ENCODE results near the gene DUSP6. TPM values are rescaled to one million over a fixed set of nuclear protein-coding genes. Genes with fewer than 3 reads are reported as not detected.

Gene DUSP6
- total and polyA plus RNA-seq, 2 donors (not counting 1 experiment from before 2014, with no cell fraction given) = 7.0 to 50.0 TPM

DNA sequence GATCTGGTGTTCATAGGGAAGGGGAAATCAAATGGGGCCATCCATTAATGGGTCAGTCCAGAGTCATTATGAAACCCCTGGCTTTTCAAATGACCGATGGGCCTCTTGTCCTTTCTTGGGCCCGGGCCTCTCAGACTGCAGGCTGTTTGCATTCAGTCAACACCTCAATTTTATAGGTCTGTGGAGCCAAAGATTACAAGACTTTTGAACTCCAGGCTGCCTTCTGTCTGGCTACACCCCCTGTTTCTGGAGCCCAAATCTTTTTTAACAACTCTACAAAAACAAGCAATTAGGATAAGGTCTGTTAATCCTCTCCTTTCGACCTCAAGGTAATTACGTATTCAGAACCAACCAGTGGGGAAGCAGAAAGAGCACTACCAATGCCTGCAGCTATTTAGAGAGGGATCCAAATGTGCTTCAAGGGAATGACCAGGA lies 35.6 kb downstream of the DUSP6 start:
- TF ChIP-seq, protein P1, sequence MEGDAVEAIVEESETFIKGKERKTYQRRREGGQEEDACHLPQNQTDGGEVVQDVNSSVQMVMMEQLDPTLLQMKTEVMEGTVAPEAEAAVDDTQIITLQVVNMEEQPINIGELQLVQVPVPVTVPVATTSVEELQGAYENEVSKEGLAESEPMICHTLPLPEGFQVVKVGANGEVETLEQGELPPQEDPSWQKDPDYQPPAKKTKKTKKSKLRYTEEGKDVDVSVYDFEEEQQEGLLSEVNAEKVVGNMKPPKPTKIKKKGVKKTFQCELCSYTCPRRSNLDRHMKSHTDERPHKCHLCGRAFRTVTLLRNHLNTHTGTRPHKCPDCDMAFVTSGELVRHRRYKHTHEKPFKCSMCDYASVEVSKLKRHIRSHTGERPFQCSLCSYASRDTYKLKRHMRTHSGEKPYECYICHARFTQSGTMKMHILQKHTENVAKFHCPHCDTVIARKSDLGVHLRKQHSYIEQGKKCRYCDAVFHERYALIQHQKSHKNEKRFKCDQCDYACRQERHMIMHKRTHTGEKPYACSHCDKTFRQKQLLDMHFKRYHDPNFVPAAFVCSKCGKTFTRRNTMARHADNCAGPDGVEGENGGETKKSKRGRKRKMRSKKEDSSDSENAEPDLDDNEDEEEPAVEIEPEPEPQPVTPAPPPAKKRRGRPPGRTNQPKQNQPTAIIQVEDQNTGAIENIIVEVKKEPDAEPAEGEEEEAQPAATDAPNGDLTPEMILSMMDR (conservative IDR thresholded peaks at IDR 0.05 in 1 of 2, IDR thresholded peaks at IDR 0.05 in 1 of 2; ENCODE audit: low read depth in 1 of 2, low read length in 2 of 2) = no peak
- TF ChIP-seq EZH2 (IDR thresholded peaks at IDR 0.05; ENCODE audit: low read length, missing control alignments) = no peak
- DNase-seq (ENCODE audit: low read depth in 2 of 2) = no peak
- Histone ChIP-seq H3K27ac (ENCODE audit: insufficient read depth, low read length) (no peak overlapping the region), H3K9me3 (ENCODE audit: control insufficient read depth, insufficient read depth, low read depth, low read length) (no peaks in the 10 kb centered on the region), H3K9ac (ENCODE audit: insufficient read depth, low read length) (no peak overlapping the region), H4K20me1 (ENCODE audit: control insufficient read depth, extremely low read depth, insufficient read depth, low read length) (no peaks in the 10 kb centered on the region), H3K36me3 (ENCODE audit: control insufficient read depth, insufficient read depth, low read length) (no peaks in the 10 kb centered on the region), H3K79me2 (ENCODE audit: control insufficient read depth, insufficient read depth, low read length) (no peaks in the 10 kb centered on the region), H3K27me3 (ENCODE audit: control insufficient read depth, insufficient read depth, low read length) (no peaks in the 10 kb centered on the region), H2AFZ (ENCODE audit: low read length) (peak overlapping the region; percentile 2), H3K4me3 (replicated peaks in 1 of 4; ENCODE audit: control extremely low read depth in 1 of 4, insufficient read depth in 1 of 4, low read depth in 3 of 4, low read length in 4 of 4) (no peak overlapping the region), H3K4me1 (ENCODE audit: control insufficient read depth, extremely low read depth, insufficient read depth, low read length) (no peaks in the 10 kb centered on the region), H3K4me2 (ENCODE audit: extremely low read depth, insufficient read depth, low read length) (no peak overlapping the region)

GRCh38 chr12:89314060-89314761 lies 38.1 kb downstream of the DUSP6 start:
- no peak overlapping the region for H3K4me3 ChIP-seq (replicated peaks in 1 of 4; ENCODE audit: control extremely low read depth in 1 of 4, insufficient read depth in 1 of 4, low read depth in 3 of 4, low read length in 4 of 4)
- no peaks in the 10 kb centered on the region for H3K4me1 ChIP-seq (ENCODE audit: control insufficient read depth, extremely low read depth, insufficient read depth, low read length)
- no peak overlapping the region for H3K4me2 ChIP-seq (ENCODE audit: extremely low read depth, insufficient read depth, low read length)
- no peak for TF ChIP-seq EZH2 (IDR thresholded peaks at IDR 0.05; ENCODE audit: low read length, missing control alignments)
- TF ChIP-seq, protein P1 (conservative IDR thresholded peaks at IDR 0.05 in 1 of 2, IDR thresholded peaks at IDR 0.05 in 1 of 2; ENCODE audit: low read depth in 1 of 2, low read length in 2 of 2) = no peak
- no peak overlapping the region for H2AFZ ChIP-seq (ENCODE audit: low read length)
- H4K20me1 ChIP-seq (ENCODE audit: control insufficient read depth, extremely low read depth, insufficient read depth, low read length) = no peaks in the 10 kb centered on the region
- no peak overlapping the region for H3K9ac ChIP-seq (ENCODE audit: insufficient read depth, low read length)
- no peaks in the 10 kb centered on the region for H3K79me2 ChIP-seq (ENCODE audit: control insufficient read depth, insufficient read depth, low read length)
- H3K36me3 ChIP-seq (ENCODE audit: control insufficient read depth, insufficient read depth, low read length) = no peaks in the 10 kb centered on the region
- no peaks in the 10 kb centered on the region for H3K27me3 ChIP-seq (ENCODE audit: control insufficient read depth, insufficient read depth, low read length)
- no peaks in the 10 kb centered on the region for H3K9me3 ChIP-seq (ENCODE audit: control insufficient read depth, insufficient read depth, low read depth, low read length)
- H3K27ac ChIP-seq (ENCODE audit: insufficient read depth, low read length) = no peak overlapping the region
- DNase-seq (ENCODE audit: low read depth in 2 of 2) = no peak

DNA sequence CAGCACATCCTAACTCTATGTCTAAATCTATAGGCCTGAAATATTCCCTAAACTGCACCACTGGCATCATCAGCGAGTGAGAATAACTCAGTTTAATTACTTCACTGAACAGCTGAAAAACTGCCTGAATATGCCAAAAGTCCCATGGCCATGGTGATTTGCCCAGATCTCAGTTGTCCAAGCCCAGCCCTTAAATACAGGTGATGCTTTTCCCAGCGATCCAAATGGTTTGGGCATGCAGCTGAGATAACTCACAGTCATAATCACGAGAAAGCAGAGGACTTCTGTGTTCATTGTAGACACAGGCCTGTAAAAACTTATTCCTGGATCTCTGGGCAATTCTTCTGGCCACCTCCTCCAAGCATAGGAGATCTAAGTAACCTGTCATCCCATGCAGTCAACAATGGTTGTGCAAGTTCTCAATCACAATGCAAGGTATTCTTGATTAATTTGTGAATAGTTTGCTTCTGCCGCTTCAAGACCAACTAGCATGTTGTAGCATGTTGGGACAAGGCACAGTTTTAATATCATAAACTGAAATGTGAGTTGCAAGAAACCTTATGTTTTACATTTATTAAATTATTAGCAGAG lies 40.5 kb downstream of the DUSP6 start:
- Histone ChIP-seq H3K79me2 (ENCODE audit: control insufficient read depth, insufficient read depth, low read length) (no peaks in the 10 kb centered on the region), H4K20me1 (ENCODE audit: control insufficient read depth, extremely low read depth, insufficient read depth, low read length) (no peaks in the 10 kb centered on the region), H3K9me3 (ENCODE audit: control insufficient read depth, insufficient read depth, low read depth, low read length) (no peaks in the 10 kb centered on the region), H3K27me3 (ENCODE audit: control insufficient read depth, insufficient read depth, low read length) (no peaks in the 10 kb centered on the region), H3K36me3 (ENCODE audit: control insufficient read depth, insufficient read depth, low read length) (no peaks in the 10 kb centered on the region), H3K4me2 (ENCODE audit: extremely low read depth, insufficient read depth, low read length) (no peak overlapping the region), H3K9ac (ENCODE audit: insufficient read depth, low read length) (no peak overlapping the region), H2AFZ (ENCODE audit: low read length) (no peak overlapping the region), H3K4me1 (ENCODE audit: control insufficient read depth, extremely low read depth, insufficient read depth, low read length) (no peaks in the 10 kb centered on the region), H3K27ac (ENCODE audit: insufficient read depth, low read length) (no peak overlapping the region), H3K4me3 (replicated peaks in 1 of 4; ENCODE audit: control extremely low read depth in 1 of 4, insufficient read depth in 1 of 4, low read depth in 3 of 4, low read length in 4 of 4) (no peak overlapping the region)
- no peak for DNase-seq (ENCODE audit: low read depth in 2 of 2)
- TF ChIP-seq EZH2 (IDR thresholded peaks at IDR 0.05; ENCODE audit: low read length, missing control alignments) = no peak
- TF ChIP-seq, protein P1 (conservative IDR thresholded peaks at IDR 0.05 in 1 of 2, IDR thresholded peaks at IDR 0.05 in 1 of 2; ENCODE audit: low read depth in 1 of 2, low read length in 2 of 2) = no peak
